Neural progenitor cell (in vitro differentiated cells): ENCODE data around the gene HOXA10. TPM values are rescaled to one million over a fixed set of nuclear protein-coding genes. Genes with fewer than 3 reads are reported as not detected.

Experiments
- DNase-seq: peaks from one replicate; pipeline ENCODE4 v3.0.0-alpha.2; 2016; ENCODE audit warnings: low spot score
- H2AFZ ChIP-seq: fragments of 200-600 bp; sonication (generic); replicated peaks from 2 replicates; pipeline ENCODE4 v1.6.1; 2016; ENCODE audit warnings: antibody characterized with exemption
- H3F3A ChIP-seq: fragments of 200-600 bp; sonication (generic); 2 replicates; pipeline ENCODE4 v1.6.1; 2016; ENCODE audit warnings: antibody characterized with exemption, low read depth
- H3K27ac ChIP-seq: fragments of 200-600 bp; sonication (generic); 2 replicates; pipeline ENCODE4 v1.5.1; 2016; ENCODE audit warnings: mild to moderate bottlenecking
- H3K27me3 ChIP-seq: fragments of 200-600 bp; sonication (generic); 2 replicates; pipeline ENCODE4 v1.6.1; 2016; ENCODE audit warnings: mild to moderate bottlenecking, moderate library complexity
- H3K36me3 ChIP-seq: fragments of 200-600 bp; sonication (generic); 2 replicates; pipeline ENCODE4 v1.5.1; 2016
- H3K4me1 ChIP-seq: fragments of 200-600 bp; sonication (generic); 2 replicates; pipeline ENCODE4 v1.6.1; 2016; ENCODE audit warnings: mixed run types
- H3K4me2 ChIP-seq: fragments of 200-600 bp; sonication (generic); 2 replicates; pipeline ENCODE4 v1.6.1; 2016
- H3K4me3 ChIP-seq: fragments of 200-600 bp; sonication (generic); 2 replicates; pipeline ENCODE4 v1.5.1; 2016
- H3K79me2 ChIP-seq: fragments of 200-600 bp; sonication (generic); 2 replicates; pipeline ENCODE4 v1.6.1; 2016; ENCODE audit warnings: low read depth
- H3K9ac ChIP-seq: fragments of 200-600 bp; sonication (generic); 2 replicates; pipeline ENCODE4 v1.6.1; 2016
- H3K9me3 ChIP-seq: fragments of 200-600 bp; sonication (generic); 2 replicates; pipeline ENCODE4 v1.5.1; 2016; ENCODE audit warnings: low read depth
- H4K20me1 ChIP-seq: fragments of 200-600 bp; sonication (generic); 2 replicates; pipeline ENCODE4 v1.6.1; 2016; ENCODE audit warnings: low read depth
- H3K27ac Mint-ChIP-seq: 3 replicates; pipeline ENCODE4 v1.8.0; 2021; ENCODE audit warnings: mixed read lengths
- H3K27me3 Mint-ChIP-seq: 2 replicates; pipeline ENCODE4 v1.8.0; 2022; ENCODE audit warnings: low read depth, mild to moderate bottlenecking, inconsistent platforms, moderate library complexity, mixed read lengths; ENCODE audit not compliant: insufficient read depth
- H3K36me3 Mint-ChIP-seq: 3 replicates; pipeline ENCODE4 v1.8.0; 2021; ENCODE audit warnings: mixed read lengths
- H3K4me1 Mint-ChIP-seq: 3 replicates; pipeline ENCODE4 v1.8.0; 2021; ENCODE audit warnings: mixed read lengths
- H3K4me3 Mint-ChIP-seq: 3 replicates; pipeline ENCODE4 v1.8.0; 2021; ENCODE audit warnings: mild to moderate bottlenecking, moderate library complexity, mixed read lengths
- H3K9me3 Mint-ChIP-seq: 3 replicates; pipeline ENCODE4 v1.8.0; 2020; ENCODE audit warnings: mixed read lengths
- EZH2 ChIP-seq: fragments of 200-600 bp; sonication (generic); IDR thresholded peaks from 2 replicates; pipeline ENCODE4 v1.6.1; 2017; ENCODE audit warnings: antibody characterized with exemption, mild to moderate bottlenecking, moderate library complexity
- EZH2phosphoT487 ChIP-seq: fragments of 200-600 bp; sonication (generic); IDR thresholded peaks from 2 replicates; pipeline ENCODE4 v1.6.1; 2017; ENCODE audit warnings: antibody characterized with exemption
- total RNA-seq: library from RNA; depleted of rRNA; stranded (reverse); fragments of >200 nt; gene quantifications from 2 replicates; pipeline ENCODE4 v1.2.3, GENCODE V29; 2015; ENCODE audit warnings: low replicate concordance
- TF ChIP-seq, protein P1 (sequence below): fragments of 200-600 bp; sonication (generic); IDR thresholded peaks from 2 replicates; pipeline ENCODE4 v1.5.1; 2017; ENCODE audit warnings: antibody characterized with exemption, mild to moderate bottlenecking

Gene HOXA10
- total RNA-seq, 1 donor from 2014 or later, result not detected

DNA sequence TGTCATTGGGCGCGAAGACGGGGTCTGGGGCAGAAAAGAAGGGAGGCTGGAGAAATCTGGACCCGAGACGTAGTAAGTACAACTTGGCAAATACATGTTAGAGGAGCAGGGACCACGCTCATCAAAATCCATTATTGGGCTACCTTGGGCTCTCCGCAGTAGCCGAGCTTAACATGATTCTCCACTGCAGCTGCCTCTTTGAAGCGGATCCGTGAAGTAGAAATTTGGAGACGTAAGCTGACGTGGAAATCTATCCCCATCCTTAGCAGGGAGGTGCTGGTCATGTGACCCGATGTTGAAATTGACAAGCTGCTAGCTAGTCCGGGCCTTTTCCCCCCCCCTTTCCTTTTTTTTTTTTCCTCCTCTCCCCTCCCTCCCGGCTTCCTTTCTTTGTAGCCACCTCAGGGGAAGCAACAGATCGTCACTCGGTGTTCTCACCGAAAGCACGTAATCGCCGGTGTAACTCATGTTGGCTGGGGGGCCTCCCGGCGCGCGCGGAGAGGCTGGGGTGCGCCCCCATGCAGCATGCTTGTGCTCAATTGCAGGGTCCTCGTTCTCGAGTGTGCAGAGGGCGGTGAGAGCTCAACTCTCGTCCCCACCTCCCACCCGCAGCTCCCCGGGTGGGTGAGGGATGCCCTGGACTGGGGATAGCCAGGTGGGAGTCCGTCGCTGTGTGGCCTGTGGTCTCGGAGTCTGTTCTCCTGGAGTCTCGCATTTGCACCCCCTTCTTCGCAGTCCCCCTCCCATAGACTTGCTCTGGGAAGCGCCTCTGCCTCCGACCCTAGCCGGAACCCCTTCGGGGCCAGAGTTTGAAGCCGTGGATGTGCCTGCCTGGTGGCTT lies 11.1 kb upstream of the HOXA10 start, which contains the start of gene HOXA11:
HOXA11 (minus strand) TSS at position 220 of the 841 bp plus-strand sequence; CDS start at position 132, 88 bp downstream.
- H3K36me3 ChIP-seq, result no peaks in the 10 kb centered on the region
- H3K4me3 ChIP-seq, result no peak within 1 kb of the TSS
- Mint-ChIP-seq H3K4me3 (peak within 1 kb of the TSS; percentile 71), H3K36me3 (no peaks in the 10 kb centered on the region), H3K4me1 (peaks cover 10% of the 10 kb centered on the region), H3K27ac (no peak within 1 kb of the TSS), H3K27me3 (peaks cover 94% of the 10 kb centered on the region), H3K9me3 (peaks cover 13% of the 10 kb centered on the region)
- H2AFZ ChIP-seq, result no peak within 1 kb of the TSS
- no peak within 1 kb of the TSS for H3K9ac ChIP-seq
- H3K79me2 ChIP-seq, result no peaks in the 10 kb centered on the region
- H3F3A ChIP-seq, result peaks cover 17% of the 10 kb centered on the region
- TF ChIP-seq, protein P1, sequence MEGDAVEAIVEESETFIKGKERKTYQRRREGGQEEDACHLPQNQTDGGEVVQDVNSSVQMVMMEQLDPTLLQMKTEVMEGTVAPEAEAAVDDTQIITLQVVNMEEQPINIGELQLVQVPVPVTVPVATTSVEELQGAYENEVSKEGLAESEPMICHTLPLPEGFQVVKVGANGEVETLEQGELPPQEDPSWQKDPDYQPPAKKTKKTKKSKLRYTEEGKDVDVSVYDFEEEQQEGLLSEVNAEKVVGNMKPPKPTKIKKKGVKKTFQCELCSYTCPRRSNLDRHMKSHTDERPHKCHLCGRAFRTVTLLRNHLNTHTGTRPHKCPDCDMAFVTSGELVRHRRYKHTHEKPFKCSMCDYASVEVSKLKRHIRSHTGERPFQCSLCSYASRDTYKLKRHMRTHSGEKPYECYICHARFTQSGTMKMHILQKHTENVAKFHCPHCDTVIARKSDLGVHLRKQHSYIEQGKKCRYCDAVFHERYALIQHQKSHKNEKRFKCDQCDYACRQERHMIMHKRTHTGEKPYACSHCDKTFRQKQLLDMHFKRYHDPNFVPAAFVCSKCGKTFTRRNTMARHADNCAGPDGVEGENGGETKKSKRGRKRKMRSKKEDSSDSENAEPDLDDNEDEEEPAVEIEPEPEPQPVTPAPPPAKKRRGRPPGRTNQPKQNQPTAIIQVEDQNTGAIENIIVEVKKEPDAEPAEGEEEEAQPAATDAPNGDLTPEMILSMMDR, result no peak
- peaks cover 14% of the 10 kb centered on the region for H3K4me1 ChIP-seq
- no peak for DNase-seq
- H3K27ac ChIP-seq, result no peak within 1 kb of the TSS
- H3K9me3 ChIP-seq, result no peaks in the 10 kb centered on the region
- peaks cover 100% of the 10 kb centered on the region for H3K27me3 ChIP-seq
- peak within 1 kb of the TSS; percentile 36 for H3K4me2 ChIP-seq
- peaks cover 100% of the 10 kb centered on the region for H4K20me1 ChIP-seq

DNA sequence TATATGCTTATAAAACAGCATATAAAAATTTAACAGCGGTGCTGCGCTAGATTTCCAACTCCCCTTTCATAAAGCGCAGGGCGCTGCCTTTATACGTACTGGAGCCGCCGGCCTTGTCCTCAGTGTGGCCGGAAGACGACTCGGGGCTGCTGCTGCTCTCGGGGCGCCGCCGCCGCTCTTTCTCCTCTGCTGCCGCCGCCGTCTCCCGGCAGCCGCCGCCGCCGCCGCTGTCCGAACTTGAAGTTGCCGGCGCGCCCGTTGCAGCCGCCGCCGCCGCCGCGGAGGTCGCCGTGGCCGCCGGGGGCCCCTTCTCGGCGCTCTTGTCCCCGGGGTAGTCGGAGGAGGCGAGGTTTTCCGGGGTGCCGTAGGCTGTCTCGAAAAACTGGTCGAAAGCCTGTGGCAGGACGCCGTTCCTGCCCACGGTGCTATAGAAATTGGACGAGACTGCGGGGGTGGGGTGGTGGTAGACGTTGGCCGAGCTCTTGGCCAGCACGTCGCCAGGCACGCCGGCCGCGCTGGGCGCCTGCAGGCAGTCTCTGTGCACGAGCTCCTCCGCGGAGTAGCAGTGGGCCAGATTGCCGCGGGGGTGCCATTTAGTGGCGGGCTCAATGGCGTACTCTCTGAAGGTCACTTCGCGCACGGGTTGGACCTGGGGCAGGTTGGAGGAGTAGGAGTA lies 10.4 kb upstream of the HOXA10 start:
- H3K27me3 ChIP-seq, result peaks cover 100% of the 10 kb centered on the region
- no peaks in the 10 kb centered on the region for H3K9me3 ChIP-seq
- peak; percentile 69 for TF ChIP-seq EZH2phosphoT487
- TF ChIP-seq EZH2, result peak; percentile 47
- TF ChIP-seq, protein P1, result no peak
- no peaks in the 10 kb centered on the region for H3K36me3 ChIP-seq
- Mint-ChIP-seq H3K36me3 (no peaks in the 10 kb centered on the region), H3K9me3 (peaks cover 11% of the 10 kb centered on the region), H3K27me3 (peaks cover 94% of the 10 kb centered on the region), H3K4me3 (peak overlapping the region; percentile 55), H3K4me1 (peaks cover 14% of the 10 kb centered on the region), H3K27ac (no peak overlapping the region)
- H3K27ac ChIP-seq, result no peak overlapping the region
- H3K4me2 ChIP-seq, result peak overlapping the region; percentile 36
- no peak overlapping the region for H3K9ac ChIP-seq
- H3K4me3 ChIP-seq, result no peak overlapping the region
- peaks cover 100% of the 10 kb centered on the region for H4K20me1 ChIP-seq
- DNase-seq, result peak; percentile 48
- peaks cover 17% of the 10 kb centered on the region for H3F3A ChIP-seq
- no peaks in the 10 kb centered on the region for H3K79me2 ChIP-seq
- no peak overlapping the region for H2AFZ ChIP-seq
- peaks cover 14% of the 10 kb centered on the region for H3K4me1 ChIP-seq

- H3F3A ChIP-seq, result peaks cover 17% of the 10 kb centered on the region
- no peaks in the 10 kb centered on the region for H3K36me3 ChIP-seq
- H3K27me3 ChIP-seq, result peaks cover 100% of the 10 kb centered on the region
- DNase-seq, result peak; percentile 57
- peaks cover 18% of the 10 kb centered on the region for H3K9me3 Mint-ChIP-seq
- H3K4me2 ChIP-seq, result peak overlapping the region; percentile 57
- peak; percentile 99 for TF ChIP-seq EZH2
- TF ChIP-seq, protein P1, result no peak
- TF ChIP-seq EZH2phosphoT487, result peak; percentile 88
- no peaks in the 10 kb centered on the region for H3K9me3 ChIP-seq
- H3K27ac Mint-ChIP-seq, result no peak overlapping the region
- H3K4me1 ChIP-seq, result peaks cover 14% of the 10 kb centered on the region
- peaks cover 15% of the 10 kb centered on the region for H3K4me1 Mint-ChIP-seq
- H4K20me1 ChIP-seq, result peaks cover 100% of the 10 kb centered on the region
- H3K9ac ChIP-seq, result no peak overlapping the region
- H2AFZ ChIP-seq, result no peak overlapping the region
- H3K27ac ChIP-seq, result no peak overlapping the region
- H3K36me3 Mint-ChIP-seq, result no peaks in the 10 kb centered on the region
- no peaks in the 10 kb centered on the region for H3K79me2 ChIP-seq
- no peak overlapping the region for H3K4me3 ChIP-seq
- peak overlapping the region; percentile 71 for H3K4me3 Mint-ChIP-seq
- peaks cover 94% of the 10 kb centered on the region for H3K27me3 Mint-ChIP-seq
Measured at GRCh38 chr7:27183682-27184336, 9.7 kb upstream of the HOXA10 start.
